Measurements from ENCODE around the gene SLCO4A1.

The SLCO4A1 gene

DNA sequence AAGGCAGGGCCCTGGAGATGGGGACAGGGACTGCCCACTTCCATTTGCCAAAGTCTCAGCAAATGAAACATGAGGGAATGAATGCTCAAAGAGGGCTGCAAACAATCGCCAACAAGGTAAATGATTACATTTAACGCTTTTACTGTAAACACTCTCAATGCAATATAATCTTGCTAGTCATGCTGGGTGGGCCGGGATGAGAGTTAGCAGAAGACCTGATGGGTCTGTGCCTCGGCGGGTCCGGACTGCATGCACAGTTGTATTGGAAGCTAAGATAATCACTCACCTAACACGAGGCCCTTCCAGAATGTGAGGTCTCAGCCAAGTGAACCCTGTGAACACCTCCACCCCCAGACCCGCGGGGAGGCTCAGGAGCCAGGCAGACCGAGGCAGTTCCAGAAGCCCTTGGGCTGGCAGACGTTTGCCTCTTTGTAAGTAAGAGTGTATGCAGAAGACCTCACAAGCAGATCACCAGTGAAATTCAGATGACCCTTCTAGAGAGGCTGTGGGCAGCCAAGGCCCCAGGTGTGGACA lies 4.7 kb upstream of the SLCO4A1 start:
- no peak for DNase-seq (ENCODE audit: low read depth)

DNA sequence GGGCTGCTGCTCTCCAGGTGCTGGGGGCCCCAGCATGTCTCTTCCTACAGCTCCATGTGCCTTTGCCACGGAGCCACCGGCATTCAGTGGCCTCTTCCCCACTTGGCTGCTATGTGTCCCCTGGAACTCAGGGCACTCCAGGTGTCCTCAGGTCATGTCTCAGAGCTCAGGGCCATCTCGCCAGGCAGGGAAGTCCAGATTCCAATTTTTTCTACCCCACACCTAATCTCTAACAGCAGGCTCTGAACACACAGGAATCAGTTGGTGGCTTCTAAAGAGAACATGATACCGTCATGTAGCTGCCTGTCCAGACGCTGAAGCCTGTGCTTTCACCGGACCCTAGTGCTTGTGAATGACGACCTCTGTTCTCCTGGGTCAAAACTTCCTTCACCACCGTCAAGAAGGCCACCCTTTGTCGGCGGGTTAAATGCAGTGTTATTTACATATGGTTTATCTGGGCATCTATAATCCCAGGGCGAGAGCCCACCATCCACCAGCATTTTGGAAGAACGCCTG lies 4.2 kb upstream of the SLCO4A1 start:
- DNase-seq (ENCODE audit: low read depth): no peak

DNA sequence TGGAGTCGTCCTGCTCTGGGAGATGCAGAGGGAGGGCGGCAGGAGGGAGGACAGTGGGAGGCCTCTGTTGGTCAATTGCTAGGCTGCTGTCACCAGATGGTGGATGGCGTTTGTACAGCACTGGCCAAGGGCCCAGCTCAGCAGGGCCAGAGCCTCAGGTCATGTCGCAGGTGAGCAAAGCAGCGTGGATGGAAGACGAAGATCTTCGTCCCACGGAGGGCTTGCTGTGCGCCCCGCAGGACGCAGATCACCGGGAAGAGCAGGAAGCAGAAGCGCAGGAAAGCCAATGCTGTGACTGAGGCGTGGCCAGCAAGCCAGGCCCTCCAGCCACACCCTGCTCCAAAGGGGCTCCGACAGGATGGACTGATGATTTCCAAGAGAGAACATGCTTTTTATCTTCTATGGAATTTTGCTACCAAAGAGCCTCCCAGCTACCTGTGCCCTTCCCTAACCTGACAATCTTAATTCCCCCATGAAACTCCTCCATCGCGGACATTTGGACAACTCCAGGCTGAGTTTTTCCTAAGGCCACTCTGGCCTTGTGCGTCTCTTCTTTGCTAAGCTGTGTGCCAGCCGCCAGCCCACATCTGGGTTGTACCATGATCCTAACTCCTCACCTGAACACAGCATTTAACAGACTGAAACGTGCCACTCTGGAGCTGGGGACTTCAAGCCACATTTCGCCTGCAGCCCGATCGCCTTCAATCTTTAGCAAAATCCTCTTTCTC lies 3.5 kb upstream of the SLCO4A1 start:
- no peak for DNase-seq (ENCODE audit: low read depth)

DNA sequence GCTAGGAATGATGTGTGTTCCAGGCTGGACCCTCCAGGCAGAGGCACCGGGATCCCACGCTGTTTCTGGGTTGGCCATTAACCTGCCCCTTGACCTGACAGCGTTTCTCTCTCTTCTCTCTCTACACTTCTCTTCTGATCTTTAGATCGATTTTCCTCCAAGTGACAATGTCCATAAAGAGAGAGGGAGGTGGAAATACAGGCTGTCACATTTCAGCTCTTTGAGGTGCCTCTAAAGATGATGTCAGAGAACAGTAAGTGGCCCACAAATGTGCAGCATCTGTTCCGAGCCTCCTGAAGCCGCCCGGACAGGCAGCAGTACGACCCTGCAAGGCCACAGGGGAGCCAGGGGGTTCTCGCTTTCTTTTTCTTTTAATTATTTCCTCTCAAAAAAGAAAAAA lies 2.5 kb upstream of the SLCO4A1 start:
- no peak for DNase-seq (ENCODE audit: low read depth)

DNA sequence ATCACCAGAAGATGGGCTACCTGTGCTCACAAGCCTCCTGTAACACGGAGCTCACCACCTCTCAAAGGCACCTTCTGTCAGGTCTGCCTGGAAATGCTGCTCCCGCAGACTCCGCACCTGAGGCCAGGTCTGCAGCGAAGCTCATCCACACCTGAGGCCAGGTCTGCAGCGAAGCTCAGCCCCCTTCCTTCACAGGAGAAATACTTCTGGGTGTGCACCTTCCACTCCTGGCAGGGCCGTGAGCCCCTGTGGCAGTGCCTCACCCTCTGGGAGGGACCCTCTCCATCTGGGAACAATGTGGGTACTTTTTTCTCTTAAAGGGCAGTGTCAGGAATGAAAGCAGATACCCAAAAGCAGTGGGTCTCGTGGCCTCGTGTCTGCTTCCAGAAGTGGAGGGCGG lies 1.4 kb upstream of the SLCO4A1 start:
- DNase-seq (ENCODE audit: low read depth): no peak

DNA sequence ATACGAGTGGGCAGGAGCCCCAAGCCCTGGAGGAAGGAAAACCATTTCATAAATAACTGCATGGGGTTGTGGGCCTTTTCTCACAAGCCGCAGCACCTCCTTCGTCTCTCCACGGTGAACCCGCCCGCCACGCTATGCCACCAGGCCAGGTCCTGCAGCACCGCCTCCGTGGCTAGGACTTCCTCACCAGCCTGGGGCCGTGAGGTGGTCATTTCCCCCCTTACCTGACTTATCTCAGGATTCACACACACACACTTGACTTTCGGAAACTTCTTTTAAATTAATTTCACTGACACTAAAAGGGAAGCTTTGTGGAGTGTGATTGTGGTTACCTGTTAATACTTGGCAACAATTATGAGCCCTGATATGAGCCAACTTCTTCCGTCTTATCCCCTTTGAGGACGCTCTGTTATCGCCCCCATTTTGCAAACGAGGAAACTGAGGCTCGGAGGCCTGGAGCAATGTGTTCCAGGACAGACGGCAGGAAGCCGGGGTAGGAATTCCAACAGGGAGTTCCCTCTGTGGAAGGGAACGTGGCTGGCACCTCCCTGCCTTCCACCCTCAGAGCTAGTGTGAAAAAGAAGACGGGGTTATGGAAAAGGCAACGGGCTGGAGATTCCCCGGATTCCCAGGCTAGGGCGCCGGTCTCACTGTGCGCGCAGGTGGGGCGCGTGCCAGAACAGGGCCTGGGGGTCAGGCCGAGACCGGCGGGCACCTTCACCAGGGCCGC lies 817 bp upstream of the SLCO4A1 start:
- no peak for DNase-seq (ENCODE audit: low read depth)

DNA sequence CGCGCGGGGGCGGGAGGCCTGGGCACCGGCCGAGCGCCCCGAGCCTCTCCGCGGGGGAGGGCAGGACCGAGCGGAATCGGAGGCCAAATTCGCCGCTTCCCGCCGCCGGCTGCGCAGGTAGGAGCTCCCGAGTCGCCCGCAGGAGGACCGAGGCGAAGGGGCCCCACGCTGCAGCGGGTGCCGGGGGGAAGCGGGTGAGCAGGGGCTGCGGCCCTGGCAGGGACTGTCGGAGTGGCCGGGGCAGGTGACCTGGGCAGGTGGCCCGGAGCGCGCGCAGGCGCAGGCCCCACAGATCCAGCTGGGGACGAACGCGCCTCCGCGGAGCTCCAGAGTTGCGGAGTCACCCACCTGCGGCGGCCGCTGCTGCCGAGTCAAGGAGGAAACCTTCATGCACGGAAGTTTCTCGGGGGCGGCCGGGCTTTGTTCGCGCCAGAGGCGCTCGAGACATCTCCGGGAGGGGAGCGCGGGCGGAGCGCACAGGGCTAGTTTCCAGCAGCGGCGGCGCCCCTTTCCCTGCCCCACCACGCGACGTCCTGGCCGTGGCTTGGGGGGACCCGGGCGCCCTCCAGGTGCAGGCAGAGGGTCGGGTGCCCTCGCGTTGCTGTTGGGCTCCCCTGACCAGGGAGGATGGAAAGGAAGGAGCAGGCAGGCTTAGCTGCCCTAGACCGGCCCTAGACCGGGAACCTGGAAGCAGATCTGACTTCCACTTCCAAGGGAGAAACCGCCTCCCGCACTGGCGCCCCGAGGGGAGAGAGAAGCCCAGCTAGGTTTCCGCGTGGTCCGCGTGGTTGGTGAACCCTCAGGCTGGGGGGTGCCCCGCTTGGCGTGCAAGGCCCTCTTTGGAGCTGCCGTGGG lies 590 bp downstream of the SLCO4A1 start:
- DNase-seq (ENCODE audit: low read depth): peak; percentile 60

DNA sequence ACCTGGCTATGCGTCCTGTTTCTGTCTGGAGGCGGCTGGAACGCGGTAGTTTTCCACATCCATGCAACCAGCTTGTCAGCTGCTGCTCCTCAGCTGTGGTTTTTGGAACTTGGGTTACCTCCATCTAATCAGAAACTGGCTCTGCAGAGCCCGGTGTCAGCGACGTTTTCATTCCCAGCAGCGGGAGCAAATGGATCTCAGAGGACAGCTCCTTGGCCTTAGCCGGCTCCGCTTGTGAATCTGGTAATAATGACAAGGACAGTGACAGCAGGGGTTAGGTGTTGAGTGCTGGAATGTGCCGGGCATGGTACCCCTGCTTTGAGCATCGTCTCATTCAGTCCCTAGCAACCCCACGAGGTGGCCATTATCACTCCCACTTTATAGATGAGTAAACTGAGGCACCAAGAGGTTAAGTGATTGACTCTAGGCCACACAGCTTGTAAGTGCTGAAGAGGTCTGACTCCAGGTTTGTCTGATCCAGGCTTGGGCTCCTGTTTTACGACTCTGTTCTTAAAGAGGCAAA lies 1.3 kb downstream of the SLCO4A1 start:
- no peak for DNase-seq (ENCODE audit: low read depth)

DNA sequence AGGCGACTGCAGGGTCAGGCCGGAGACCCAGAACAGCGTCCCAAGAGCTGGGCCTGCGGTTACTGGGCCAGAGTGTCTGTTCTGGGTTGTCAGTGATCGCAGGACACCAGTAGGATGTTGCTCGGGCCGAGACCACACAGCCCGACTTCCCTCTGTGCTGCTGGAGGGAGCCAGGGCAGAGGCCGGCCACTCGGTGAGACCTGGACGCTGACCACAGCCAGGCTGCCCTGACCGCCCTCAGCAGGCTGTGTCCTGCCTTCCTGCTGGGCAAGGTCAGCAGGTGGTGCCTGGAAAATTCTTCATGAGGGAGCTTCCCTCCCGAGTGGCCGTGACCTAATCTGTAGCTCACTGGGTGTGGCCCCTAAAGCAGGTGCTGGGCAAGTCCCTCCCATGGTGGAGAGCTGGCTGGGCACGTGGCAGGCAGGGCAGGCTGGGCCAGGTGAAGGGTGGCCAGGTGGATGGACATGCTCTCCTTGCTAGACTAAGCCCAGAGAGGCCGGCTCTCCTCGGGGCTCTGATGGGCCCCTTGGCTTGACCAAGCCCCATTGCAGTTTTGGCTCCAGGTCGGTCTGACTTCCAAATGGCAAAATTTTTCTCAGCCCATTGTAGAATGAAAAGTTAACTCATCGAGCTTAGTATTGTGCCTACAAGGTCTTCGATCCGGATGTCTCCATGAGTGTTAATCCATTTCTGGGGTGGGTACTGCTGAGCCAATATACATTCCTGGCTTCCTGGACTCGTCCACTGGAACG lies 1.9 kb downstream of the SLCO4A1 start:
- DNase-seq (ENCODE audit: low read depth): no peak

DNA sequence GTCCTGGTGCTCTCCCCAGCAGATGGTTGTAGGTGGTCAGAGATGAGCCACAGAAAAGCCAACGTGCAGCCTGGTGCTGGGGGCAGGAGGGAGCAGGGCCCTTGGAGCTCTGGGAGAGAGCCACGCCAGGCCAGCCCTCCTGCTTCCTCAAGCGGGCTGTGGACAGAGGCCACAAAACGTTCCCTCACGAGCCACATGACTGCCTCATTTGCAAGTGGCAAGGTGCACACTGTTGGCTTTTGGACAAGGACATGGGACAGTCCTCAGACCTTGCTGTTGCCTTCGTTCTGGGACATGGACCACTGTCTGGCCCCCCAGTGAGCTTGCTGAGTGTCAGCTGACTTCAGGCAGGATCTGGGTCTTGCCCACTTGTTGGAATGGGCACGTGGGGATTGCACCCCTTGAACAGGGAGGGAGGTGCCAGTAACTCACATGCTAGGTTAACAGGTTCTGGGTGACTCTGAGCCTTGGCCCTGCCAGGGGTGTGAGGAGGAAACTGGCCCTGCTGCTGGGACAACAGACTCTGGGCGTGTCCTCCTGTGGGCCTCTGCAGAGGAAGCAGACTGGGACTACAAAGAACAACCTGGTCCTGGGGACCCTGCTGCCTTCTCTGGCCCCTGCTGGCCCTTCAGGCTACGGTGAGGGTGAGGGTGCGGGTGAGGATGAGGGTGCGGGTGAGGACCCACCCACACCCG lies 2.6 kb downstream of the SLCO4A1 start:
- DNase-seq (ENCODE audit: low read depth): no peak

DNA sequence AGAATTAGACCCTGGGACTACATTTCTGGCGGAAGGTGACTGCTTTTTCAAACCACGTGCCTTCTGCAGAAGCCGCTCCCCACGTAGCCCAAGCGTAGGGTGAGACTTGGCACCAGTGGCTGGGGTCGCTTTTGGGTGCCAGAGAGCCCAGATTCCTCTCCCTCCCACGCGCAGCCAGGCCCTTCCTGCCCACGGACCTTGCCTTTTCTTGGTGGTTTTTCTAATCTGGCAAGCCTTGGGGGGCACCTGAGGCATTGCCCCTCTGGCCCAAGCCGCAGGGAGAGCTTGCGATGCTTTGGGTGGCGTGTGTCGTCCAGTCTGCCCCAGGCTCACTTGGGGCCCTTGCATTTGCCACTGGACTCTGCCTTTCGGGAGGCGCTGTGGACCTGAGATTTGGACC lies 3.3 kb downstream of the SLCO4A1 start:
- DNase-seq (ENCODE audit: low read depth): no peak

DNA sequence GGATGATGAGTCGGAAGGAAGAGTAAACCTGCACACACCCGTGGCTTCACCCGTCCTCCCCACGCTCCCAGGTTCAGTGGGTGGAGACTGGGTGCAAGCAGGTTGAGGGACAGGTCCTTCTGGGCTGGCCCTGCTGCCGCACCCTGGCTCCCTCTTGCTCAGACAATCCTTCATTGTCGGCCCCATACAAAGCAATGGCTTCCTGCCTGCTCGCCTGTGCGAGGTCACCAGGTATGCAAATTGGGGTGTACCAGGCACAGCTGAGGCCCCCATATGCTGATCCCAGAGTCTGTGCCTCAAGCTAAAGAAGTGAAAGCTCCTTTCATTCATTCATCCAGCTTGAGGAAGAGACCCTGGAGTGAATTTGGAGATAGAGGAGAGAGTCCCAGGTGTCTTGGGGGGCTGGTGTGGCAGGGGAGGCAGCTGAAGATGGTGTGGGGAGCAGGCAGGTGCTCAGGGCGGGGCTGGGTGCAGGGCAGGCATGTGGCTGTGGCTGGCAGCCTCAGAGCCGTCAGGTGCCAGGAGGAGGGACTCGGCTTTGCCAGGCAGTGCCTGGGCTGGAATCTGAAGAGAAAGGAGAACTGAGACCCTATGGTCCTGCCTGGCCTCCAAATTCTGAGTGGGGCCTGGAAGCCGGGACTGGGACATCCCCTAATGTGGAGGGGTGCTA lies 4.7 kb downstream of the SLCO4A1 start:
- no peak for DNase-seq (ENCODE audit: low read depth)

DNA sequence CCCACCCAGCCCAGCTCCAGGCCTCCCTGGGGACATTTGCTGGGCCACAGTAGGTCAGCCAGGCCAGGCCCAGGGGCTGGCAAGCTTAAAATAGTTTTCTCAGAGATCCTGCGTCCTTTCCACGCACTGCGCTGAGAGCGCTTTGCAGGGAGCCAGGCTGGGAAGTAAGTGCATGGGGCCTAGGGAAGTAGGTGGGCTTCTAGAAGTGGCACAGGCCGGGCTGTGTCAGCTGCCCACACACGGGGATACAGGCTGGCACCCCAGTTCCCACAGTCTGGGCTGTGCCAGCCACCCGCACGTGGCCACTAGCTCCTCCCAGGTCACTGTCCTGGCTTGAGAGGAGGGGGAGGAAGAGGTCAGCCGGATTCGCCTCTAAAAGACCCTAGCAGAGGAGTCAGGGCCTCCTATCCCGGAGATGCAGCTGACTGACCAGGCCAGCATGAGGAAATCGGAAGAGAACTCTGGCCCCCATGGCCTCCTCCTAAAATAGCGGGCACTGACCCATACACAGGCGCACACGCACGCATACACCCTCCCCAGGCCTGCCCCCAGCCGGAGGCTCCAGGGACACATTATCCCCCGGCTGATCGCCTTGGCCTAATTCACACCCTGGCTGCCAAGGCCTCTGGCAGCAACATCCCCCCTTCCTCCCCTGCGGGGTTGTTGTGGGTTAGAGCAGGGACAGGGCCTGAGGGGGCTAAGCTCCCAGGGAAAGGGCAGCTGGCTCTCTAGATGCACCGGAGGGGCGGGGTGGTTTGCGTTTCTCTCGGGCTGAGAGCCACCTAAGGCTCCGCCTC lies 5.4 kb downstream of the SLCO4A1 start:
- DNase-seq (ENCODE audit: low read depth): no peak

DNA sequence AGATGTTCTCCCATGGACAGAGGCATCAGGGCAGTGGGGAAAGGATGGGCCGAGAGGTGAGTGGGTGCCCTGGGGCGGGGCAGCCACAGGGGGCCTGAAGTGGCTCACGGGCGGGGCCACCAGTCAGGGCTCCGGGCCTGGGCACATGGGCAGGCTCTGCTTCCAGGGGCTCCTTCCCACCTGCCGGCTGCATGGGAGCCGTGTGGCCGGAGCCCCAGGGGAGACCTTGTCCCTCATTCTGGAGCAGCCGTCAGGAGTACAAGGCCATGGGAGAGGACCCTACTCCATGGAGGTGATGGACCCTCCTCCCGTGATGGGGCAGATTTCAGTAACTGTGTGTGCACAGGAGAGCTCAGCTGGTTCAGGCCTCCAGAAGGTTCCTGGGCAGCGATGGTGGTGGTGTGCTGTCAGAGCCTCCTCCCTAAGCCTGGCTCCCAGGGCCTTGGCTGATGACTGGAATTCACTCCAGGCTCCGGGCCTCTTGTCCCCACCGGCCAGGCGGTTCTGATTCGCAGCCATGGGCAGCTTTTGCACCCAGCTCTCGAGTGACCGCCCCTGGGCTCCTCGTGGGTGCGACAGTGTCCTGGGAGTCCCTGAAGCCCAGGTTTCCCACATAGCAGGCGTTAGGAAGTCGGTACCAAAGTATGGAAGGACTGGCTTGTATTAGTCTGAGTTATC lies 6.2 kb downstream of the SLCO4A1 start:
- no peak for DNase-seq (ENCODE audit: low read depth)

DNA sequence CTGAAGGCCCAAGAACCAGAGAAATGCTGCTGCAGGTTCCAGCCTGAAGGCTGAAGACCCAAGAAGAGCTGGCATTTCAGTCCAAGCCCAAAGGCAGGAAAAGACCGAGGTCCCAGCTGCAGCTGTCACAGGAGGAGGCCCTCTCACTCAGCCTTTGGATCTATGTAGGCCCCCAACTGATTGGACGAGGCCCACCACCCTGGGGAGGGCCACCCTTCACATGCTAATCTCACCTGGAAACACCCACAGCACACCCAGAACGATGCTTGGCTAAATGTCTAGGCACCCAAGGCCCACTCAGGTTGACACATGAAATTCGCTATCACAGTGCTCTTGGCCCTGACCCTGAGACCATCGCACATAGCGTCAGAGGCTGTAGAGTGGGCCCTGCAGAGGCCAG lies 6.8 kb downstream of the SLCO4A1 start:
- DNase-seq (ENCODE audit: low read depth): no peak

DNA sequence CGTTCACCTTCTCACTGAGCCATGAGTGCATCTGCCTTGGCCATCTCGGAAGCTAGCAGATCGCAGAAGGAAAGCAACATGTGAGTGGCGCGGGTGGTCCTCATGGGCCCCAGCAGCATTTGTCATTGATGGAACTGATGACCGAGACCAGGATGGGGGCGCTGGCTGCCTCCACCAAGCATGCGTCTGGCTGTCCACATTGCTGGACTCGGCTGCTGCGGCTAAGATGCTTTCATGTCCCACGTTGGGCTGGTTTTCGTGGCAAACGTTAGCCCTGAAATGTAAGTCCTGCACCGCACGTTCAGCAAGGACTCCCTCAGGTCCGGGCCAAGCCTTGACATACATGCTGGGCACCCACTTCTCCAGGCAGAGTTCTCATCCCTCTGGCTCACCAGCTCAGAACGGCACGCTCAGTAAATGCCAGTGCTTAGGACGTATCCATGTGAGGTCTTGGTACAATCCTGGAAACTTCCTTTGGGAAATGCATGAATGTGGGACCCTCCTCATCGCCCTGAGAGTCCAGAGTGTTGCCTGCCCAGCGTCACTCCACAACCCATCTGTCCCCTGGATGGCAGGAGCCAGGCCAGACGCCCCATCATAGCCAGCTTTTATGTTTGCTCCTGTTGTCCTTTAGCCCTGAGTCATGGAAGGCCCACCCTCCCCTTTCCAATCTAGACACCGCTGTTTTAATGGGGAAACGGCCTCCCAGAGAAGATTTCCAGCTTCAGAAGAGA lies 8.4 kb downstream of the SLCO4A1 start:
- DNase-seq (ENCODE audit: low read depth): no peak

DNA sequence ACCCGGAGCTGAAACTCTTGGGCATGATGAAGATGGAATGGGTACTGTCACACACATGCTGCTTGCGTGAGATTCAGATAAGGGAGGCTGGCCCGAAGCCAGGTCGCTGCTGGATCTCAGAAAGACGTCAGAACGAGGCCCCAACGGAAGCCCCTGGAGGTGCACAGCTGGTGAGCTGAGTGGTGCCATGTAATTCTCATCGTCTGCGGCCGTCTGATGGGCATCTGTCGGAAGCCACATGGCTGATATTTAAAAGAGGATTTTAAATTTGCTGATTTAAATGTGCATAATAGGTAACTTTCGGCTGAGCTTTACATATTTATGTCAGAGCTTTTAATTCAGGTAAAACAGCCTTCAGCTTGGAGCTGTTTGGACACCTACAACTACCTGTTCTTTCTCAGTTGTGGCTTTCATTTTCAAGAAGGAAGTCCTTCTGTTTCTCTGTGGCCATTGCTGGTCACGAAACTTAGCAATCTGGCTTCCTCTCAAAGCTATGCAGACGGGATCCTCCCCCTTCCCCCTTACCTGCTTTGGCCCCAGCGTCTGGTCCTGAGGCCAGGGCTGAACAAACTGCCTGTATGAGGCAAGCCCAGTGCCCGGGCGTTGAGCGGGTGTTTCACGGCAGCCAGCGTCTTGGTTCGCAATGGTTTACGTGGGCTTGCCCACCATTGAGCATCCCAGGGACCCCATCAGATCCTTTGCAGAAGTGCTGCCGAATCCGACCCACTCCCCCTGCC lies 9.2 kb downstream of the SLCO4A1 start:
- DNase-seq (ENCODE audit: low read depth): no peak
